Skin epidermis (tissue), 12 donors: ENCODE data around the gene LARP4B.

Source experiments
- H3K27ac ChIP-seq, 21 experiments: fragments of 200-600 bp; sonication (generic) in 11 of 21; one replicate each; pipeline ENCODE4 v1.5.0; 2020; ENCODE audit warnings: mild to moderate bottlenecking in 3 of 21, inconsistent platforms in 2 of 21, moderate library complexity in 2 of 21
- H3K4me3 ChIP-seq, 7 experiments: fragments of 200-600 bp; sonication (generic) in 2 of 7; one replicate each; pipeline ENCODE4 v1.5.0; 2020; ENCODE audit warnings: inconsistent platforms in 2 of 7, mild to moderate bottlenecking in 2 of 7, moderate library complexity in 1 of 7

LARP4B gene

GRCh38 chr10:931326-932318 lies at the start of gene LARP4B:
Gene LARP4B, minus strand, starts transcription at chr10:931705. Its CDS starts 45,984 bp downstream, at chr10:885721.
- Histone ChIP-seq H3K4me3 (peak within 1 kb of the TSS; percentile 46 to 86 (median 77)), H3K27ac (peak within 1 kb of the TSS; percentile 92 to 100 (median 99))

- Histone ChIP-seq H3K4me3 (no peak overlapping the region), H3K27ac (no peak overlapping the region)
These were observed 49.1 kb upstream of the LARP4B start for GRCh38 chr10:980468-981093.

- H3K4me3 ChIP-seq = no peak overlapping the region
- H3K27ac ChIP-seq = no peak overlapping the region
These were observed 47.4 kb upstream of the LARP4B start for GRCh38 chr10:978826-979421.

DNA sequence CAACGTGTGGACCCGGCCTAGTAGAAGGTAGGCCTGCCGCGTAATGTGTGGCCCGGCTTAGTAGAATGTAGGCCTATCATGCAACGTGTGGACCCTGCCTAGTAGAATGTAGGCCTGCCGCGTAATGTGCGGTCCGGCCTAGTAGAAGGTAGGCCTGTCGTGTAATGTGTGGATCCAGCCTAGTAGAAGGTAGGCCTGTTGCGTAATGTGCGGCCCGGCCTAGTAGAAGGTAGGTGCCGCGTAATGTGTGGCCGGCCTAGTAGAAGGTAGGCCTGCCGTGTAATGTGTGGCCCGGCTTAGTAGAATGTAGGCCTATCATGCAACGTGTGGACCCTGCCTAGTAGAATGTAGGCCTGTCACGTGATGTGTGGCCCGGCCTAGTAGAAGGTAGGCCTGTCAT lies 44.8 kb upstream of the LARP4B start:
- H3K27ac ChIP-seq = no peak overlapping the region

DNA sequence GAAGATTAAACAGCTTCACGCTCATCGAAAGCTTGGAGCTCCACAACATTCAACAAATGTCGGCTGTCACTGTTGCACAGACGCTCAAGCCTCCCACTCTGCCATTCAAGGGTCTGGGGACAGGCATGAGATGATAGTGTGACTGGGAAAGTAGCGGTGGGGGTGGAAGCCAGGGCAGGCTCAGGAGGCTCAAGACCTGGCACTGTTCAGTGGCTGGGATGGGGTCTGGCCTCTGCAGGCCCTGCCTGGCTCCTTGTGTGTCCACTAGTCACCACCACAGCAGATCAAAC lies 43.2 kb upstream of the LARP4B start:
- H3K4me3 ChIP-seq = no peak overlapping the region
- H3K27ac ChIP-seq = no peak overlapping the region

More for the DNA sequence above, 44.8 kb upstream of the LARP4B start:
- H3K4me3 ChIP-seq = no peak overlapping the region

DNA sequence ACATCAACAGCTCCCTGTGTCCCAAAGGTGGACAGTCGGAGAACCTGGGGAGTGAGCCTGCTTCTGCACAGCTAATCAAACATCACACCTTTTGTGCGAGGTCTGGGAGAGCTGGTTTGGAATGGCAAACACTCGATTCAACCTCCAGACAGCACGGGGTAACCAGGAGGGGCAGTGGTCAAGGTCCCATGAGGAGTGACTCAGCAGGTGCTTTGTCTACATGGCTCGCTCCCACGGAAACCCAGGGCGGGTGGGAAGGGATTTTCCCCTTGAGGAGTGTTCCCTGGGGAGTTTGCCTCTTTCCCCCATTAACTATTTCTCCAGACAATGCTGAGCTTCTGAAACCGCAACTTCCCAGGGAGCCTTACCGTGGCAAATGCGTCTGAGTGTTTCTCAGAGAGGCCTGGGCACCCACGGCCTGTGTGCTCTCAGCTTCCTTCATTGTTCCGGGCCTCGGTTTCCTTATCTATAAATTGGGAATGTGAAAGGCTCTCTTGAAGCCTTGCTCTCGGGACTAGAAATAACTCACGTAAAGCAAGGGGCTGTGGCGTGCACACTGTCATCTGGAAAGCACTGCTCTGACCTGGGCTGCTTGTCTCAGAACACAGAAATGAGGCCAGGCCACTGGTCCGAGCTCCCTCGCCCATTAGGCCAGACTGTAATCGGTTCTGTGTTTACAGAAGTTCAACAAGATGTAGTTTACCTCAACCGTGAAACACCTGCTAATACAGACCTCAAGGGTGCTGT lies 42.7 kb upstream of the LARP4B start:
- H3K4me3 ChIP-seq = no peak overlapping the region
- no peak overlapping the region for H3K27ac ChIP-seq

- Histone ChIP-seq H3K4me3 (no peak overlapping the region), H3K27ac (no peak overlapping the region)
These were observed 41.3 kb upstream of the LARP4B start for GRCh38 chr10:972763-973162.

DNA sequence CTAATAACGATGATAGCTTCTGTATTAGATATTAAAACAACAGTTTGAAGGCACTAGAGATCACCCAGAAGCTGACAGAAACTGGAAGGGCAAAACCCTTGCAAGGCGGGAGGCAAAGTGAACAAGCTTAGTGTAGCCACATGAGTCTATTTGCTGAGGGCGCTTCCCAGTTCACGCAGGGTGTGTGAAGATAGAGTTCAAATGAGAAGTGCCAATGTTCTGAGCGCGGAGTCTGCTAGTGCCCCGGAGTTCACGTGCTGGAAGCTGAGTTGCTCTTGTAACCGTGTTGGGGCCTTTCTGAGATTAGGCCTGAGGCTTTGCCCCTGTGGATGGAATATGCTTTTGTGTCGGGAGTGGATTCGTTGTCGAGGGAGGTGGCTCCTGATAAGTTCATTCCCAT lies 40.1 kb upstream of the LARP4B start:
- H3K27ac ChIP-seq = peak overlapping the region in 2 of 21 experiments; percentile 26 to 30
- no peak overlapping the region for H3K4me3 ChIP-seq

DNA sequence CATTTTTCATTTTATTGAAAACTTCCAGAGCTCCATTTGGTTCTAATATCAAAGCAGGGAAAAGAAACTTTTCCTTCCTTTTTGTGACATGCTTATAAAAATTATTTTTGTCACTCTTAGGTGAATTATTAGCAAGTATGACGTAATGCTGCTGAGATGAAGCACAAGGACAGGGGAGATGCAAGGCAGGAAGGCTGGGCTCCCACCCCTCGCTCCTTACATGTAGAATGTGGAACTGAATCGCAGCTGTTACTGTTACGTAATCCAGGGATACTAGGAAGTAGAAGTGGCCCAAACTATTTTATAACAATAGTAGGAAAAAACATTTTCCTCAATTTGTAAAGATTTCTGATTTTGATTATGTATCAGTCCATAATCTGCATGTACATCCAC lies 39.6 kb upstream of the LARP4B start:
- Histone ChIP-seq H3K27ac (peak overlapping the region in 2 of 21 experiments; percentile 21 to 26), H3K4me3 (no peak overlapping the region)

- peak overlapping the region in 3 of 21 experiments; percentile 8 to 26 (median 21) for H3K27ac ChIP-seq
- no peak overlapping the region for H3K4me3 ChIP-seq
These were observed 39.0 kb upstream of the LARP4B start for GRCh38 chr10:970311-971149.

- Histone ChIP-seq H3K4me3 (no peak overlapping the region), H3K27ac (no peak overlapping the region)
These were observed 38.1 kb upstream of the LARP4B start for GRCh38 chr10:969473-970150.

GRCh38 chr10:968546-969199 lies 37.2 kb upstream of the LARP4B start:
- no peak overlapping the region for H3K4me3 ChIP-seq
- H3K27ac ChIP-seq = no peak overlapping the region

GRCh38 chr10:966466-967235 lies 35.1 kb upstream of the LARP4B start:
- Histone ChIP-seq H3K27ac (no peak overlapping the region), H3K4me3 (no peak overlapping the region)

- no peak overlapping the region for H3K4me3 ChIP-seq
- no peak overlapping the region for H3K27ac ChIP-seq
These were observed 33.5 kb upstream of the LARP4B start for GRCh38 chr10:964988-965417.

- Histone ChIP-seq H3K4me3 (no peak overlapping the region), H3K27ac (no peak overlapping the region)
These were observed 32.9 kb upstream of the LARP4B start for GRCh38 chr10:964321-964987.

DNA sequence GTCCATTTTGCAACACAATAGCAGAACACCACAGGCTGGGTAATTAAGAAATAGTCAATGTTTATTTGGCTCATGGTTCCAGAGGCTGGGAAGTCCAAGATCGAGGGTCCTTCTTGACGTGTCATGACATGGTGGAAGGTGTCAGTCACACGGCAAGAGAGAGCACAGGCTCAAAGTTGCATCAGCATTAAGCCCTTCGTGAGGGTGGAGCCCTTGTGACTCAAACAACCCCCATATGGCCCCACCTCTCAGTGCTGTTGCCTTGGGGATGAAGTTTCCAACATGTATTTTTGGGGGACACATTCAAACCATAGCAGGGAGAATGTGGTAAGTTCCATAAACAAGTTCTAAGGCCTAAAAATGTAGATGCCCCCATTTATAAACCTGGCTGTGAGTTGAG lies 32.1 kb upstream of the LARP4B start:
- Histone ChIP-seq H3K27ac (no peak overlapping the region), H3K4me3 (no peak overlapping the region)

DNA sequence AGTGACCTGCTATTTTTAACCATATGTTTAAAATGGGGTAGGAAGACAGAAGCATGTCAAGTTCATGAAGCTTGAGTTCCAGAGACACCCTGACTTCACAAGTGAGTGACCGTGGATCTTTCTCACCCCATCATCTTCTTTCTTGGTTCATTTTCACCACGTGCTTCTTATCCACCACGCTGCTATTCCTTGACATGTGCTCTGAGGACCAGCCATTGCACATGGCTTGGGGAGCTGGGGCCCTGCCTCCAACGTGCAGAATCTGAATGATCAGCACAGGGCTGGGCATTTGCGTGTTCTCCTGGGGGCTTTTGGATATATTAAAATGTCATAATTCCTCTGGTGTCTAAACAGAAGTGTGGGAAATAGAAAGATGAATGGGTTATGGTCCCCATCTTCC lies 31.7 kb upstream of the LARP4B start:
- H3K27ac ChIP-seq = no peak overlapping the region
- H3K4me3 ChIP-seq = no peak overlapping the region
